ENCODE data around the gene TMCO5A. TPM values are rescaled to one million over a fixed set of nuclear protein-coding genes. Genes with fewer than 3 reads are reported as not detected.

The TMCO5A gene
- total and polyA plus RNA-seq, 9 of the 15 experiments (the other 6 are each of a cell fraction or from before 2014, with no cell fraction given): not detected

DNA sequence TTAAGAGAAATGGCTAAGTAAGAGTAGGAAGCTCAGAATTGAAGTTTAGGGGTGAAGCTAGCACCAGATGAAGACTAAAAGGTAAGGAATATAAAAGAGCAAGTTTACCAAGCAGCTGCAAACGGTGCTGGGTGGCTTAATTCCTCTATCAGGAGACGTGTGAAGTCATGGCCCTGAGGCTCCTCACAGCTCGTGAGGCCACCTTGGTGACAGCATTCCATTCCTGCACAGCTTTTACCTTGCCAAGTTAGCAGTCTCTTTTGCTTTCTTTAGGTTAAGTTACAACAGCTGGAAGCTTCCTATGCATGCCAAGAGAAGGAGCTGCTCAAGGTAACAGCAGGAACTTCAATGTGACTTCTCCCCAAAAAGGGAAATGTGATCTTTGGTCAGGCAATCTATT, 6.4 kb downstream of the TMCO5A start:
- ChIA-PET POLR2A (no interaction called here), CTCF (ENCODE audit: low intra/inter-chr PET ratio) (no interaction called here)
- Histone ChIP-seq H3K9me1 (ENCODE audit: control insufficient read depth, insufficient read depth, low read length) (no peaks in the 10 kb centered on the region), H3K27ac (ENCODE audit: extremely low read depth, low read depth, low read length) (no peak overlapping the region), H3K4me3 (no peak overlapping the region), H3K9ac (ENCODE audit: insufficient read depth in 1 of 2, low read depth in 2 of 2, low read length in 2 of 2) (no peak overlapping the region), H3K27me3 (ENCODE audit: control insufficient read depth in 2 of 2, insufficient read depth in 2 of 2, low read length in 2 of 2) (no peaks in the 10 kb centered on the region), H3K4me2 (ENCODE audit: insufficient read depth, low read length) (no peak overlapping the region), H4K20me1 (replicated peaks; ENCODE audit: control insufficient read depth, insufficient read depth, low read length) (no peaks in the 10 kb centered on the region), H3K9me3 (replicated peaks; ENCODE audit: control insufficient read depth, insufficient read depth, low read depth, low read length) (no peaks in the 10 kb centered on the region), H3K4me1 (replicated peaks in 1 of 2; ENCODE audit: control insufficient read depth in 2 of 2, insufficient read depth in 2 of 2, low read length in 2 of 2) (no peaks in the 10 kb centered on the region), H2AFZ (ENCODE audit: low read depth, low read length) (no peak overlapping the region), H3K36me3 (ENCODE audit: control insufficient read depth, insufficient read depth, low read length) (no peaks in the 10 kb centered on the region), H3K79me2 (ENCODE audit: control insufficient read depth, insufficient read depth, low read length) (no peaks in the 10 kb centered on the region)
- 2% methylated on average over 3 of the region's 3 CpGs for WGBS (ENCODE audit: insufficient coverage, low coverage, missing lambda C conversion rate)
- no peak for ATAC-seq
- intact Hi-C loops (cut with micrococcal nuclease): no loop called here
- no peak for DNase-seq (ENCODE audit: extremely low read depth in 1 of 4, low spot score in 3 of 4)
- in situ Hi-C loops (cut with MboI): no loop called here
- BruUV-seq (replicated peaks): no TSS peak
- no peak for FAIRE-seq
- TF ChIP-seq EHMT2 (IDR thresholded peaks at IDR 0.05) (no peak), GTF2A2 (tag; IDR thresholded peaks at IDR 0.05) (no peak), FOXM1 (IDR thresholded peaks at IDR 0.05; ENCODE audit: low read depth) (no peak), FOXM1 (CRISPR knock-in tag; IDR thresholded peaks at IDR 0.05; ENCODE audit: low read depth) (no peak), DMBX1 (CRISPR knock-in tag; IDR thresholded peaks at IDR 0.05; ENCODE audit: borderline replicate concordance) (no peak), EZH2 (IDR thresholded peaks at IDR 0.05; ENCODE audit: borderline replicate concordance, low read depth, low read length) (no peak)
- TF ChIP-seq, protein P1, sequence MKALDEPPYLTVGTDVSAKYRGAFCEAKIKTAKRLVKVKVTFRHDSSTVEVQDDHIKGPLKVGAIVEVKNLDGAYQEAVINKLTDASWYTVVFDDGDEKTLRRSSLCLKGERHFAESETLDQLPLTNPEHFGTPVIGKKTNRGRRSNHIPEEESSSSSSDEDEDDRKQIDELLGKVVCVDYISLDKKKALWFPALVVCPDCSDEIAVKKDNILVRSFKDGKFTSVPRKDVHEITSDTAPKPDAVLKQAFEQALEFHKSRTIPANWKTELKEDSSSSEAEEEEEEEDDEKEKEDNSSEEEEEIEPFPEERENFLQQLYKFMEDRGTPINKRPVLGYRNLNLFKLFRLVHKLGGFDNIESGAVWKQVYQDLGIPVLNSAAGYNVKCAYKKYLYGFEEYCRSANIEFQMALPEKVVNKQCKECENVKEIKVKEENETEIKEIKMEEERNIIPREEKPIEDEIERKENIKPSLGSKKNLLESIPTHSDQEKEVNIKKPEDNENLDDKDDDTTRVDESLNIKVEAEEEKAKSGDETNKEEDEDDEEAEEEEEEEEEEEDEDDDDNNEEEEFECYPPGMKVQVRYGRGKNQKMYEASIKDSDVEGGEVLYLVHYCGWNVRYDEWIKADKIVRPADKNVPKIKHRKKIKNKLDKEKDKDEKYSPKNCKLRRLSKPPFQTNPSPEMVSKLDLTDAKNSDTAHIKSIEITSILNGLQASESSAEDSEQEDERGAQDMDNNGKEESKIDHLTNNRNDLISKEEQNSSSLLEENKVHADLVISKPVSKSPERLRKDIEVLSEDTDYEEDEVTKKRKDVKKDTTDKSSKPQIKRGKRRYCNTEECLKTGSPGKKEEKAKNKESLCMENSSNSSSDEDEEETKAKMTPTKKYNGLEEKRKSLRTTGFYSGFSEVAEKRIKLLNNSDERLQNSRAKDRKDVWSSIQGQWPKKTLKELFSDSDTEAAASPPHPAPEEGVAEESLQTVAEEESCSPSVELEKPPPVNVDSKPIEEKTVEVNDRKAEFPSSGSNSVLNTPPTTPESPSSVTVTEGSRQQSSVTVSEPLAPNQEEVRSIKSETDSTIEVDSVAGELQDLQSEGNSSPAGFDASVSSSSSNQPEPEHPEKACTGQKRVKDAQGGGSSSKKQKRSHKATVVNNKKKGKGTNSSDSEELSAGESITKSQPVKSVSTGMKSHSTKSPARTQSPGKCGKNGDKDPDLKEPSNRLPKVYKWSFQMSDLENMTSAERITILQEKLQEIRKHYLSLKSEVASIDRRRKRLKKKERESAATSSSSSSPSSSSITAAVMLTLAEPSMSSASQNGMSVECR (CRISPR knock-in tag; IDR thresholded peaks at IDR 0.05): no peak
- TF ChIP-seq, protein P2, sequence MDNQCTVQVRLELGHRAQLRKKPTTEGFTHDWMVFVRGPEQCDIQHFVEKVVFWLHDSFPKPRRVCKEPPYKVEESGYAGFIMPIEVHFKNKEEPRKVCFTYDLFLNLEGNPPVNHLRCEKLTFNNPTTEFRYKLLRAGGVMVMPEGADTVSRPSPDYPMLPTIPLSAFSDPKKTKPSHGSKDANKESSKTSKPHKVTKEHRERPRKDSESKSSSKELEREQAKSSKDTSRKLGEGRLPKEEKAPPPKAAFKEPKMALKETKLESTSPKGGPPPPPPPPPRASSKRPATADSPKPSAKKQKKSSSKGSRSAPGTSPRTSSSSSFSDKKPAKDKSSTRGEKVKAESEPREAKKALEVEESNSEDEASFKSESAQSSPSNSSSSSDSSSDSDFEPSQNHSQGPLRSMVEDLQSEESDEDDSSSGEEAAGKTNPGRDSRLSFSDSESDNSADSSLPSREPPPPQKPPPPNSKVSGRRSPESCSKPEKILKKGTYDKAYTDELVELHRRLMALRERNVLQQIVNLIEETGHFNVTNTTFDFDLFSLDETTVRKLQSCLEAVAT (IDR thresholded peaks at IDR 0.05): no peak
- TF ChIP-seq, protein P3, sequence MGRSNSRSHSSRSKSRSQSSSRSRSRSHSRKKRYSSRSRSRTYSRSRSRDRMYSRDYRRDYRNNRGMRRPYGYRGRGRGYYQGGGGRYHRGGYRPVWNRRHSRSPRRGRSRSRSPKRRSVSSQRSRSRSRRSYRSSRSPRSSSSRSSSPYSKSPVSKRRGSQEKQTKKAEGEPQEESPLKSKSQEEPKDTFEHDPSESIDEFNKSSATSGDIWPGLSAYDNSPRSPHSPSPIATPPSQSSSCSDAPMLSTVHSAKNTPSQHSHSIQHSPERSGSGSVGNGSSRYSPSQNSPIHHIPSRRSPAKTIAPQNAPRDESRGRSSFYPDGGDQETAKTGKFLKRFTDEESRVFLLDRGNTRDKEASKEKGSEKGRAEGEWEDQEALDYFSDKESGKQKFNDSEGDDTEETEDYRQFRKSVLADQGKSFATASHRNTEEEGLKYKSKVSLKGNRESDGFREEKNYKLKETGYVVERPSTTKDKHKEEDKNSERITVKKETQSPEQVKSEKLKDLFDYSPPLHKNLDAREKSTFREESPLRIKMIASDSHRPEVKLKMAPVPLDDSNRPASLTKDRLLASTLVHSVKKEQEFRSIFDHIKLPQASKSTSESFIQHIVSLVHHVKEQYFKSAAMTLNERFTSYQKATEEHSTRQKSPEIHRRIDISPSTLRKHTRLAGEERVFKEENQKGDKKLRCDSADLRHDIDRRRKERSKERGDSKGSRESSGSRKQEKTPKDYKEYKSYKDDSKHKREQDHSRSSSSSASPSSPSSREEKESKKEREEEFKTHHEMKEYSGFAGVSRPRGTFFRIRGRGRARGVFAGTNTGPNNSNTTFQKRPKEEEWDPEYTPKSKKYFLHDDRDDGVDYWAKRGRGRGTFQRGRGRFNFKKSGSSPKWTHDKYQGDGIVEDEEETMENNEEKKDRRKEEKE (IDR thresholded peaks at IDR 0.05; ENCODE audit: borderline replicate concordance in 1 of 2, control insufficient read depth in 1 of 2, low read depth in 2 of 2, low read length in 1 of 2): no peak
- TF ChIP-seq, protein P4, sequence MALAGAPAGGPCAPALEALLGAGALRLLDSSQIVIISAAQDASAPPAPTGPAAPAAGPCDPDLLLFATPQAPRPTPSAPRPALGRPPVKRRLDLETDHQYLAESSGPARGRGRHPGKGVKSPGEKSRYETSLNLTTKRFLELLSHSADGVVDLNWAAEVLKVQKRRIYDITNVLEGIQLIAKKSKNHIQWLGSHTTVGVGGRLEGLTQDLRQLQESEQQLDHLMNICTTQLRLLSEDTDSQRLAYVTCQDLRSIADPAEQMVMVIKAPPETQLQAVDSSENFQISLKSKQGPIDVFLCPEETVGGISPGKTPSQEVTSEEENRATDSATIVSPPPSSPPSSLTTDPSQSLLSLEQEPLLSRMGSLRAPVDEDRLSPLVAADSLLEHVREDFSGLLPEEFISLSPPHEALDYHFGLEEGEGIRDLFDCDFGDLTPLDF (CRISPR knock-in tag; IDR thresholded peaks at IDR 0.05): no peak
